DND-41 (cell line): ENCODE results near the gene XXYLT1.

Experiments
- ATAC-seq: fragments of 200-7000 bp; cut with Tn5 transposase; 3 replicates; pipeline ENCODE4 v1.9.1; 2021; ENCODE audit warnings: low read depth; ENCODE audit not compliant: insufficient read depth
- DNase-seq: peaks from one replicate; pipeline ENCODE4 v3.0.0-alpha.2; 2020
- H2AFZ ChIP-seq: 2 replicates; pipeline ENCODE4 v1.6.0; 2012; ENCODE audit warnings: low read depth, low read length
- H3K27ac ChIP-seq: 2 replicates; pipeline ENCODE4 v1.5.1; 2012; ENCODE audit warnings: low read length, inconsistent platforms
- H3K27me3 ChIP-seq: fragments of 200-600 bp; sonication (generic); 2 replicates; pipeline ENCODE4 v1.6.0; 2012; ENCODE audit warnings: low read length, mild to moderate bottlenecking, inconsistent platforms; ENCODE audit not compliant: insufficient read depth, poor library complexity
- H3K36me3 ChIP-seq: 2 replicates; pipeline ENCODE4 v1.5.1; 2012; ENCODE audit warnings: low read length, inconsistent platforms; ENCODE audit not compliant: insufficient read depth
- H3K4me1 ChIP-seq: 2 replicates; pipeline ENCODE4 v1.5.1; 2012; ENCODE audit warnings: mild to moderate bottlenecking, low read length; ENCODE audit not compliant: insufficient read depth
- H3K4me2 ChIP-seq: 2 replicates; pipeline ENCODE4 v1.6.0; 2012; ENCODE audit warnings: mild to moderate bottlenecking, moderate library complexity, low read length, inconsistent platforms; ENCODE audit not compliant: insufficient read depth
- H3K4me3 ChIP-seq, 2 experiments: fragments of 200-600 bp in 1 of 2; shearing (Covaris generic) in 1 of 2; 2 replicates each; pipeline ENCODE4 v1.5.1; 2012 to 2016; ENCODE audit warnings: inconsistent platforms in 2 of 2, low read length in 2 of 2, mild to moderate bottlenecking in 2 of 2, low read depth in 1 of 2, moderate library complexity in 1 of 2
- H3K79me2 ChIP-seq: 2 replicates; pipeline ENCODE4 v1.6.0; 2012; ENCODE audit warnings: low read length, inconsistent platforms; ENCODE audit not compliant: insufficient read depth
- H3K9ac ChIP-seq: 2 replicates; pipeline ENCODE4 v1.6.0; 2012; ENCODE audit warnings: low read depth, mild to moderate bottlenecking, inconsistent platforms, low read length, moderate library complexity
- H3K9me3 ChIP-seq: 2 replicates; pipeline ENCODE4 v1.5.1; 2012; ENCODE audit warnings: low read length, moderate library complexity, mild to moderate bottlenecking, inconsistent platforms; ENCODE audit not compliant: insufficient read depth, severe bottlenecking
- H4K20me1 ChIP-seq: 2 replicates; pipeline ENCODE4 v1.6.0; 2012; ENCODE audit warnings: low read length; ENCODE audit not compliant: insufficient read depth
- EZH2 ChIP-seq: IDR thresholded peaks from 3 replicates; pipeline ENCODE4 v1.6.1; 2012; ENCODE audit warnings: borderline replicate concordance, low read depth, mild to moderate bottlenecking, moderate library complexity, low read length, inconsistent platforms; ENCODE audit not compliant: severe bottlenecking
- TF ChIP-seq, protein P1 (sequence below): IDR thresholded peaks from 2 replicates; pipeline ENCODE4 v1.5.1; 2012; ENCODE audit warnings: borderline replicate concordance, low read length, moderate library complexity, mild to moderate bottlenecking; ENCODE audit not compliant: poor library complexity, severe bottlenecking; ENCODE audit errors: extremely low read depth

XXYLT1 gene

DNA sequence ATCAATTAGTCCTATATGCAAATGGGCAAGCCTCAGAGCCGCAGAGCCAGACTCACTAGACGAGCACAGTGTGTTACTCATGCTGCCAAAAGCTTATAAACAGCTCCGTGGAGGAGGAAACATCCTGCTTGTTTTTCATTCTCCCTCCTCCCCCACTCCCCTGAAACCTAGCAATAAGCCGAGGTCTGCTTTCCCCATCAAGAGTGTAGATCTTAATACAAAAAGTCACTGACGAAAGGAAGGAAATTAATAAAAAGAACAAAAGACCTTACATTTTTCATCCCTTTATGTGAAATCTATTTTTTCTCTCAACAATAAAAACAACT is 88.5 kb downstream of the XXYLT1 start:
- H3K79me2 ChIP-seq: no peaks in the 10 kb centered on the region
- no peak overlapping the region for H3K4me3 ChIP-seq
- H3K36me3 ChIP-seq: no peaks in the 10 kb centered on the region
- TF ChIP-seq, protein P1, sequence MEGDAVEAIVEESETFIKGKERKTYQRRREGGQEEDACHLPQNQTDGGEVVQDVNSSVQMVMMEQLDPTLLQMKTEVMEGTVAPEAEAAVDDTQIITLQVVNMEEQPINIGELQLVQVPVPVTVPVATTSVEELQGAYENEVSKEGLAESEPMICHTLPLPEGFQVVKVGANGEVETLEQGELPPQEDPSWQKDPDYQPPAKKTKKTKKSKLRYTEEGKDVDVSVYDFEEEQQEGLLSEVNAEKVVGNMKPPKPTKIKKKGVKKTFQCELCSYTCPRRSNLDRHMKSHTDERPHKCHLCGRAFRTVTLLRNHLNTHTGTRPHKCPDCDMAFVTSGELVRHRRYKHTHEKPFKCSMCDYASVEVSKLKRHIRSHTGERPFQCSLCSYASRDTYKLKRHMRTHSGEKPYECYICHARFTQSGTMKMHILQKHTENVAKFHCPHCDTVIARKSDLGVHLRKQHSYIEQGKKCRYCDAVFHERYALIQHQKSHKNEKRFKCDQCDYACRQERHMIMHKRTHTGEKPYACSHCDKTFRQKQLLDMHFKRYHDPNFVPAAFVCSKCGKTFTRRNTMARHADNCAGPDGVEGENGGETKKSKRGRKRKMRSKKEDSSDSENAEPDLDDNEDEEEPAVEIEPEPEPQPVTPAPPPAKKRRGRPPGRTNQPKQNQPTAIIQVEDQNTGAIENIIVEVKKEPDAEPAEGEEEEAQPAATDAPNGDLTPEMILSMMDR: no peak
- no peak overlapping the region for H3K9ac ChIP-seq
- H3K4me2 ChIP-seq: no peak overlapping the region
- H3K27me3 ChIP-seq: no peaks in the 10 kb centered on the region
- no peak overlapping the region for H2AFZ ChIP-seq
- DNase-seq: no peak
- ATAC-seq: no peak
- H3K4me1 ChIP-seq: no peaks in the 10 kb centered on the region
- no peak overlapping the region for H3K27ac ChIP-seq
- H4K20me1 ChIP-seq: peaks cover 26% of the 10 kb centered on the region
- H3K9me3 ChIP-seq: no peaks in the 10 kb centered on the region

DNA sequence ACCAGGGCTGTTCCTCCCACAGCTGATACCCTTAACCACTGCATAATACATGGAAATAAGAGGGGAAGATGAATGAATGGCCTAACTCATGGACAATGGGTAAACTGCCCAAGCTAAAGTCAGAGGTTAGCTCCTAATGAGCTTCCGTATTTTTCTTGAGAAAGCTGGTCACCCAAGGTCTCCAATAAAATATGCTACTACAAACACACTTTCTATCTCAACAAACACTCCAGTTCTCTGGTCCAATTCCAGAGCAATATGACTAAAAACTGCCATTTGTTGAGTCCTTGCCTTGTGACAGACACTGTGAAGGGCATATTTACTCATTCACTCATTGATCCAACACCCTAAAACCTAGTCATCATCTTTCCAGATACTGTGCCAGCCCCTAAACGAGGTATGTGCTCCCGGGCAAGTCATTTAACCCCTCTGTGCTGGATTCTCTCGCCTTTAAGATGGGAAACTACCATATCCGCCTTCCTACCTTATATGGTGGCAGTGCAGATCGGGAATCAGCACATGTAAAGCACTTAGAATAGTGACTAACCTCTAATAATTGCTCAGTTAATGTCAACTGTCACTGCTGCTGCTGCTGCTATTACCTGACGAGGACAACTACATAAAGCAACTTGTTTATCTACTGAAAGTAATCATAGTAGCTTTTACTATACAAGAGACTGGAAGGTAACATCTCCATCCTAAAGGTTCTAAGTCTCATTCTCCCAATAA is 89.1 kb downstream of the XXYLT1 start:
- no peaks in the 10 kb centered on the region for H3K4me1 ChIP-seq
- peaks cover 26% of the 10 kb centered on the region for H4K20me1 ChIP-seq
- no peak overlapping the region for H3K4me3 ChIP-seq
- no peak overlapping the region for H3K4me2 ChIP-seq
- no peak overlapping the region for H2AFZ ChIP-seq
- no peaks in the 10 kb centered on the region for H3K9me3 ChIP-seq
- H3K79me2 ChIP-seq: no peaks in the 10 kb centered on the region
- no peaks in the 10 kb centered on the region for H3K27me3 ChIP-seq
- no peak overlapping the region for H3K9ac ChIP-seq
- no peak for ATAC-seq
- no peak for DNase-seq
- TF ChIP-seq, protein P1: no peak
- TF ChIP-seq EZH2: no peak
- no peak overlapping the region for H3K27ac ChIP-seq
- H3K36me3 ChIP-seq: no peaks in the 10 kb centered on the region

DNA sequence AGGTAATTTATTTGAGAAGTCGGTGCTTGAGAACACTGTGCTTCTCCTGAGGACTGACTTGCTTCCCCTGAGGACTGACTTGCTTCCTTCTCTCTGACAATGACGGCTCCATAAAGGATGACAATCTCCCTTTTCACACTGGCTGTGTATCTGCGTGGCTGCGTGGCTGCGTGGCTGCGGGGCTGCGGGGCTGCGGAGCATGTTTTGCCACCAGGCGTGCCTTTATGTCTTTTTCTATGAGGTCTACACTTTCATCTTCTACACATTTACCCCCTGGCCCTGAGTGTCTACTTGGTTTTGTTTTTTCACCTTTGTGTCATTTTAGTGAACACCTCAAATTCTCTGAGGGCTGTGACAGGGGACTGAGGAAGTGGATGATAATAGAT is 89.9 kb downstream of the XXYLT1 start:
- no peaks in the 10 kb centered on the region for H3K4me1 ChIP-seq
- no peak for ATAC-seq
- no peak overlapping the region for H3K27ac ChIP-seq

More for the DNA sequence above, 89.9 kb downstream of the XXYLT1 start:
- H3K79me2 ChIP-seq: no peaks in the 10 kb centered on the region
- no peak for DNase-seq
- no peak overlapping the region for H3K4me2 ChIP-seq
- no peak overlapping the region for H3K4me3 ChIP-seq
- no peaks in the 10 kb centered on the region for H3K36me3 ChIP-seq
- H3K9me3 ChIP-seq: no peaks in the 10 kb centered on the region
- no peaks in the 10 kb centered on the region for H3K27me3 ChIP-seq
- TF ChIP-seq, protein P1: no peak
- TF ChIP-seq EZH2: no peak
- no peak overlapping the region for H3K9ac ChIP-seq
- no peak overlapping the region for H2AFZ ChIP-seq
- H4K20me1 ChIP-seq: peaks cover 25% of the 10 kb centered on the region
